Immature natural killer cell (primary cell): ENCODE results near the gene NEUROG2. TPM values are rescaled to one million over a fixed set of nuclear protein-coding genes. Genes with fewer than 3 reads are reported as not detected.
A peak's percentile ranks its signal among the peaks of the same experiment; 100 is the strongest.
"Not testable (repeated sequence)": the region's sequence is repeated elsewhere in the genome, so short reads cannot be mapped to it uniquely, and the experiment has no call there.

ENCODE experiments used
- DNase-seq, 3 donors: peaks; one replicate each; pipeline ENCODE4 v3.0.0; 2022; ENCODE audit warnings: mixed read lengths in 1 of 3
- H3K27ac Mint-ChIP-seq, 6 donors: one replicate each; pipeline ENCODE4 v1.8.0; 2020; ENCODE audit warnings: mixed read lengths in 6 of 6, mild to moderate bottlenecking in 5 of 6, inconsistent platforms in 4 of 6, moderate library complexity in 3 of 6
- H3K27me3 Mint-ChIP-seq, 3 donors: one replicate each; pipeline ENCODE4 v1.8.0; 2020 to 2021; ENCODE audit warnings: low read depth in 3 of 3, mild to moderate bottlenecking in 3 of 3, mixed read lengths in 3 of 3, moderate library complexity in 3 of 3, inconsistent platforms in 1 of 3
- H3K36me3 Mint-ChIP-seq, 3 donors: one replicate each; pipeline ENCODE4 v1.8.0; 2020; ENCODE audit warnings: mixed read lengths in 3 of 3, inconsistent platforms in 2 of 3, mild to moderate bottlenecking in 2 of 3
- H3K4me1 Mint-ChIP-seq, 2 donors: one replicate each; pipeline ENCODE4 v1.8.0; 2020; ENCODE audit warnings: inconsistent platforms in 2 of 2, mild to moderate bottlenecking in 2 of 2, mixed read lengths in 2 of 2, moderate library complexity in 1 of 2
- H3K4me3 Mint-ChIP-seq, 5 donors: one replicate each; pipeline ENCODE4 v1.8.0; 2020; ENCODE audit warnings: mild to moderate bottlenecking in 5 of 5, mixed read lengths in 5 of 5, inconsistent platforms in 3 of 5, moderate library complexity in 3 of 5
- H3K9me3 Mint-ChIP-seq, 6 donors: one replicate each; pipeline ENCODE4 v1.8.0; 2020; ENCODE audit warnings: mild to moderate bottlenecking in 6 of 6, mixed read lengths in 6 of 6, inconsistent platforms in 4 of 6, moderate library complexity in 3 of 6
- polyA plus RNA-seq, 3 donors: library from polyadenylated mRNA; unstranded; fragments of 300-500 nt; fragmentation: Illumina TruSeq; gene quantifications; one replicate each; pipeline ENCODE4 v1.2.3, GENCODE V29; 2021

NEUROG2 gene
- not detected for polyA plus RNA-seq

DNA sequence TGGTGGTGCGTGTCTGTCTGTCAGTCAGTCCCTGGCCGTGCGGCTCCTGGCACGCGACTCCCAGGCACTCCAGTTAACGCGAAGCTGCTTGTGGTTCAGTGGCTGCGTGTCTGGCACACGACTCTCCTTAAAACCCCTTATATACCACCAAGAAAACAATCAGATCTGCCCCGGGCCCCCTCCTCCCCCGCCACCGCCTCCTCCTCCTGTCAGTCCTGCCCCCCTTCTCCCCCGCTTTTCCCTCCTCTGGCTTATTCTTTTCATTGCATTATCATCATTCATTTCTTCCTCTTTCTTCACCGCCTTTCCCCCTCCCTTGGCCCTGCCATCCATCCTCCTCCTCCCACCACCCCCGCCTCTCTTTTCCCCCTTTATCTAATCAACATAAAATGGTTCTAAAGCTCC, at the start of gene NEUROG2:
NEUROG2 (minus strand) TSS at position 115 of the 405 bp plus-strand sequence. CDS start 705 bp downstream, outside the sequence.
- Mint-ChIP-seq H3K4me1 (peaks cover 35 to 60% of the 10 kb centered on the region in 2 donors), H3K36me3 (no peaks in the 10 kb centered on the region), H3K27ac (peak within 1 kb of the TSS in 1 of 6 donors; percentile 64), H3K4me3 (peak within 1 kb of the TSS; percentile 77 to 88 (median 78)), H3K27me3 (peaks cover 43 to 51% (median 46%) of the 10 kb centered on the region in 3 donors), H3K9me3 (peaks cover 0 to 14% (median 2%) of the 10 kb centered on the region in 6 donors)
- DNase-seq = no peak

DNA sequence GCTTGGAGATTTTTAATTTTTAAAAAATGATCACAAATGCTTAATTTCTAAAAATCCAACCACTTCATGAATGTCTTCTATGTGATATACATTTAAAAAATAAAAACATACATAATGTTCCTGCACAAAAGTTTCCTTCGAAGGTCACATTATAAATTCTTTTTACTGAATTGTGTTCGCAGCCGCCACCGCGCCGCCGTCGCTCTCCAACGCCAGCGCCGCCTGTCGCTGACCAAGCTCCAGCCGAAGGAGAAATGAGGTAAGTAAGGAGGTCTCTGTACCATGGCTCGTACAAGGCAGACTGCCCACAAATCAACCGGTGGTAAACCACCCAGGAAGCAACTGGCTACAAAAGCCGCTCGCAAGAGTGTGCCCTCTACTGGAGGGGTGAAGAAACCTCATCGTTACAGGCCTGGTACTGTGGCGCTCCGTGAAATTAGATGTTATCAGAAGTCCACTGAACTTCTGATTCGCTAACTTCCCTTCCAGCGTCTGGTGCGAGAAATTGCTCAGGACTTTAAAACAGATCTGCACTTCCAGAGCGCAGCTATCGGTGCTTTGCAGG, 48.8 kb upstream of the NEUROG2 start:
- Mint-ChIP-seq H3K27me3 (peaks cover 0 to 2% (median 0%) of the 10 kb centered on the region in 3 donors), H3K36me3 (peaks cover 6 to 26% (median 21%) of the 10 kb centered on the region in 3 donors), H3K4me1 (peaks cover 5 to 13% of the 10 kb centered on the region in 2 donors), H3K27ac (no peak overlapping the region), H3K9me3 (no peaks in the 10 kb centered on the region), H3K4me3 (no peak overlapping the region)
- DNase-seq = no peak

DNA sequence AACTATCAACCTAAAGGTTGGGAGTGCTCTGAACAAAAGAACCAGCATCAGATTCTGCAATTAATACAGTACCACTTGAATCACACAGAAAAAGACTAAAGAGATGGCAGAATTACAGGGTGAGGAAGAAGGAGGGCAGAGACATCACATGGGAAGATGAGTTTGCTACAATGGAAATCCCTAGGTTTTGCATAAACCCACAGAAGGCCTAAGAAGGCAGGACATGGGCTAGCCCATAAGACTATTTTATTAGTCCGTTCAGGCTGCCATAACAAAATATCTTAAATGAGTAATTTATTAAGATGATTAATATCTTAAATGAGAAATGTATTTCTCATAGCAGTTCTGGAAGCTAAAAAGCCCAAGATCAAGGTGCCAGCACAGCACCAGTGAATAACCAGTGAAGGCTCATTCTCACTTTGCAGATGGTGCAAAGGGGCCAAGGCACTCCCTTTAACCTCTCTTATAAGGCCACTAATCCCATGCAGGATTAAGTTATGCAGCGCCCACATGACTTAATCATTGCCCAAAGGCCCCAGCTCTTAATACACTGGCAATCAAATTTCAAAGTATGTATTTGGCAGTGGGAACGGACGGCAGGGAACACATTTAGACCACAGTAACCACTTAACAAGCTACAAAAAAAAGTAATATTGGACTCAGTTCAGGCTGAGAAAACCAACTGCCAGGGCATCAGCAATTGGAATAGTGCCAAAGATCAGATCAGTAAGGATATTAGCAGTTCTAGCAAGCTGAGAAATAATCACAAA, 47.6 kb upstream of the NEUROG2 start:
- H3K36me3 Mint-ChIP-seq = peaks cover 6 to 32% (median 24%) of the 10 kb centered on the region in 3 donors
- no peak for DNase-seq

DNA sequence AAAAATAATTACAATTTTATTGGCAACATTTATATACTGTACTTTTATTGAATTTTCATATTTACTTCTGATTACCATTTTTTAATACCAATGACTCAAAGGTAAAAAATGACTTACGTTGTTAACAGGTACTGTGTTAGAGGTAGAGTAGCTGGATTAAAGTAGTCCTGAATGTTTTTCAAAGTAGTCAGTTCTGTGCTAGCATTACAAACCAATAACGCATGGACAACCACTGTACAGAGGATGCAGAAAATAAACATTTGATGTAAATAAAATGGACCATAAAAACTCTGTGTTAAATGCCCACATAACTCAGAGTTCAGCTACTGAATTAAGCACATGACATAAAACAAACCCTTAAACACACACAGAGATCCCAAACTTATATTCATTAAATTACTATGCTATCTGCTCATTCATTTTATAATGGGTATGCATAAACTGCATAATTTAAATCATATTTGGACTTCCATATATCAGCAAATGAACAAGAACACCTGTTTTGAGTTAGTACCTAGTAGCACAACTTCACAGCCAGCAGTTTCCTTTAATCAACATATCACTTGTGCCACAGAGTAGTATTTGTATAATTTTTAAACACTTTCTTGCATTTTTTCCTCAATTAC, 46.4 kb upstream of the NEUROG2 start:
- H3K27ac Mint-ChIP-seq = no peak overlapping the region
- no peak overlapping the region for H3K4me3 Mint-ChIP-seq
- H3K4me1 Mint-ChIP-seq = peaks cover 5 to 13% of the 10 kb centered on the region in 2 donors
- peaks cover 6 to 37% (median 27%) of the 10 kb centered on the region in 3 donors for H3K36me3 Mint-ChIP-seq
- no peaks in the 10 kb centered on the region for H3K9me3 Mint-ChIP-seq
- DNase-seq = no peak
- peaks cover 0 to 2% (median 0%) of the 10 kb centered on the region in 3 donors for H3K27me3 Mint-ChIP-seq

More for the DNA sequence above, 47.6 kb upstream of the NEUROG2 start:
- Mint-ChIP-seq H3K4me3 (no peak overlapping the region), H3K9me3 (no peaks in the 10 kb centered on the region), H3K27me3 (peaks cover 0 to 2% (median 0%) of the 10 kb centered on the region in 3 donors), H3K4me1 (peaks cover 5 to 13% of the 10 kb centered on the region in 2 donors), H3K27ac (no peak overlapping the region)

DNA sequence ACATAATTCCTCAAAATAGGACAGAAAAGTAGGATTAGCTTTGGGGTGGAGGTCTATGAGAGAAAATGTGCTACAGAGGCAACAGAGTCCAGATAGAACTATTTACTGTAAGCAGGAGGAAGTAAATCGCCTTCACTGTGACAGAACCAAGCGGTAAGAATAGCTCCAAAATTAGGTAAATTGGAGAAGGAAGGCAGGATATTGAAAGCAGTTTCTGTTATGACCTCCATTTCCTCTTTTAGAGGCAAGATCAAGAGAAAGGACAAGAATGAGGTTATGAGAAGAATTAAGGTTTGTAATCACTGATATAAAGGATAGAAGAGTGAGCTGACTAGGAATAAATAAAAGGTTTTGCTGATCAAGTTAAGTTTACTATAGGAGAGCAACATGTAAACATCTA, 44.1 kb upstream of the NEUROG2 start:
- Mint-ChIP-seq H3K9me3 (no peaks in the 10 kb centered on the region), H3K4me1 (peaks cover 5 to 13% of the 10 kb centered on the region in 2 donors), H3K27me3 (no peaks in the 10 kb centered on the region), H3K36me3 (peaks cover 6 to 39% (median 28%) of the 10 kb centered on the region in 3 donors), H3K27ac (no peak overlapping the region), H3K4me3 (no peak overlapping the region)
- DNase-seq = no peak

DNA sequence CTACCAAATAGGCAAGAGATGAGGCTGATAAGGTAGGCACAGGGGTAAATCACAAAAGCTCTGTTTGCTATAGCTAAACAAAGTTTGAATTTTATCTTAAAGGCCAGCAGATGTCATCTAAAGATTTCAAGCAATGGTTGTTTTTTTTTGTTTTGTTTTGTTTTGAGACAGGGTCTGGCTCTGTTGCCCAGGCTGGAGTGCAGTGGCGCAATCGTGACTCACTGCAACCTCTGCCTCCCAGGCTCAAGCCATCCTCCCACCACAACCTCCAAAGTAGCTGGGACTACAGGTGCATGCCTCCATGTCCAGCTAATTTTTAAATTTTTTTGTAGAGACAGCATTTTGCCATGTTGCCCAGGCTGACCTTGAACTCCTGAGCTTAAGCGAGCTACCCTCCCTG, 43.1 kb upstream of the NEUROG2 start:
- Mint-ChIP-seq H3K9me3 (no peaks in the 10 kb centered on the region), H3K36me3 (peaks cover 6 to 47% (median 36%) of the 10 kb centered on the region in 3 donors), H3K27ac (no peak overlapping the region), H3K4me3 (no peak overlapping the region), H3K27me3 (no peaks in the 10 kb centered on the region), H3K4me1 (peaks cover 5 to 11% of the 10 kb centered on the region in 2 donors)
- no peak for DNase-seq

DNA sequence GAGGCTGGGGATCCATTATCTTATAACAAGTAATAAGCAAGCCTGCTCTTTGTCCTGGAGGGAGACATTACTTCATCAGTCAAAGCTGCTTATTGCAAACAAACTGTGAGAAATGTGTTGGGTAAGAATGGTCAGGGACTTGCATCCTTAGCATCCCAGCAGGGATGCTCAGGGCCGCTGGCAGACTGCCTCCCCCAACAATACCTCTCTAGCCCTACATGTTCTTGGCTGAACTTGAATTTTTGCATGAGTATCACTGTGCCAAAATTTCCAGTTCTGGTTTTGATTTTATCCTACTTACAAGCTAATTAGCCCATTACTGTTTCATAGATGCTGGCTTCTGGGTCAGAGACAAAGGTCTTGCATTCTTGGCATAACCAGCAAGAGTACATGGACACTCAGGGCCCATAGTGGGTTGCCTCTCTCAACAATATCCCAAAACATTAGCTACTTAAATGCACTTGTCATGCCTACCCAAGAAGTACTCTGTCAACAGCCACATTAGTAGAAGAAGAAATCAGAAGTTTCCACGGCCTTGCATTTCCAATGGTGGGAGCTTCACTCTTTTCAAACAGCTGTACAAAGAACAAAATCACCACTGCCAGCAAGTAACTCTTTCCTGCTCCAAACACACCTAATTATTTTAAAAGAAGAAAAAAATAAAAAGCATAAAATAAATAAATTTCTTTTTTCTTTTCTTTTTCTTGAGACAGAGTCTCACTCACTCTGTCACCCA, 41.9 kb upstream of the NEUROG2 start:
- H3K4me1 Mint-ChIP-seq = no peaks in the 10 kb centered on the region
- H3K27ac Mint-ChIP-seq = no peak overlapping the region
- H3K27me3 Mint-ChIP-seq = no peaks in the 10 kb centered on the region
- DNase-seq = no peak
- H3K36me3 Mint-ChIP-seq = peaks cover 6 to 47% (median 36%) of the 10 kb centered on the region in 3 donors
- no peak overlapping the region for H3K4me3 Mint-ChIP-seq
- no peaks in the 10 kb centered on the region for H3K9me3 Mint-ChIP-seq

DNA sequence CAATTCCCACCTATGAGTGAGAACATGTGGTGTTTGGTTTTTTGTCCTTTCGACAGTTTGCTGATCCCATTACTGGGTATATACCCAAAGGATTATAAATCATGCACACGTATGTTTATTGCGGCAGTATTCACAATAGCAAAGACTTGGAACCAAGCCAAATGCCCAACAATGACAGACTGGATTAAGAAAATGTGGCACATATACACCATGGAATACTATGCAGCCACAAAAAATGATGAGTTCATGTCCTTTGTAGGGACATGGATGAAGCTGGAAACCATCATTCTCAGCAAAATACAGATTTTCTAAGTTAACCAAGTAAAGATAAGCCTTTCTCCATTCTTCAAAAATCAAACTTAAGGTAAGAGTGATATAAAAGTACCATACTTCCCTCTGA, 38.3 kb upstream of the NEUROG2 start:
- H3K36me3 Mint-ChIP-seq = peaks cover 0 to 23% (median 21%) of the 10 kb centered on the region in 3 donors
- not testable (repeated sequence) for H3K9me3 Mint-ChIP-seq, H3K4me3 Mint-ChIP-seq, H3K4me1 Mint-ChIP-seq, H3K27me3 Mint-ChIP-seq, H3K27ac Mint-ChIP-seq, DNase-seq

DNA sequence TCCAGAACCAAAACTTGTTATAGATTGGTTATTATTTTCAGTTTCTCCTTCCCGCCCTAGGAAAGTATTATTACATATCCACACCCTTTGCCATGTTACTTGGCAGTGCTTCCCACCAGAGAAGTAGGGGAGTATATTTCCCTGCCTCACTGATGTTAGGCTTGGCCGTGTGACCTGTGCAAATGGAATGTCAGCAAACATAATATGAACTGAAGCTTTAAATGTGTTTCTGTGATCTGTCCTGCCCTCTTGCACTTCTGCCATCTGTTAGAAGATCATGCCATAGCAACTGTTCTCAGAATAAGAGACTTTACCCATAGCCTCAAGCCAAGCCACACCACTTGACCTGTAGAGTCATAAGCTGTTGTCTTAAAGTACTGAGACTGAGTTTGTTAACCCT, 36.7 kb upstream of the NEUROG2 start:
- Mint-ChIP-seq H3K9me3 (no peaks in the 10 kb centered on the region), H3K4me3 (no peak overlapping the region), H3K4me1 (no peaks in the 10 kb centered on the region), H3K27ac (no peak overlapping the region), H3K27me3 (no peaks in the 10 kb centered on the region), H3K36me3 (peaks cover 0 to 18% (median 17%) of the 10 kb centered on the region in 3 donors)
- DNase-seq = no peak

DNA sequence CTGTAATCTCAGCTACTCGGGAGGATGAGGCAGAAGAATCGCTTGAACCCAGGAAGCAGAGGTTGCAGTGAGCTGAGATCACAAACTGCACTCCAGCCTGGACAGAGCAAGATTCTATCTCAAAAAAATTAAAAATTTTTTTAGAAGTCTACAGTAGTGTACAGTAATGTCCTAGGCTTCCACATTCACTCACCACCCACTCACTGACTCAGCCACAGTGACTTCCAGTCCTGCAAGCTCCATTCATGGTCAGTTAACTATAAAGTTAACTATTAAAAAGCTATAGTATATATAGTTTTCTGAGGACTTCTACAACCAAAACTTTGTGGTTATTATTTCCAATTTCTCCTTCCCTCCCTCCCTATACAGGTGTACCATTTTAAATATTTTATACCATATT, 34.7 kb upstream of the NEUROG2 start:
- no peak overlapping the region for H3K4me3 Mint-ChIP-seq
- H3K36me3 Mint-ChIP-seq = peaks cover 0 to 19% (median 18%) of the 10 kb centered on the region in 3 donors
- no peak for DNase-seq
- no peak overlapping the region for H3K27ac Mint-ChIP-seq
- no peaks in the 10 kb centered on the region for H3K9me3 Mint-ChIP-seq
- H3K4me1 Mint-ChIP-seq = no peaks in the 10 kb centered on the region
- H3K27me3 Mint-ChIP-seq = no peaks in the 10 kb centered on the region

DNA sequence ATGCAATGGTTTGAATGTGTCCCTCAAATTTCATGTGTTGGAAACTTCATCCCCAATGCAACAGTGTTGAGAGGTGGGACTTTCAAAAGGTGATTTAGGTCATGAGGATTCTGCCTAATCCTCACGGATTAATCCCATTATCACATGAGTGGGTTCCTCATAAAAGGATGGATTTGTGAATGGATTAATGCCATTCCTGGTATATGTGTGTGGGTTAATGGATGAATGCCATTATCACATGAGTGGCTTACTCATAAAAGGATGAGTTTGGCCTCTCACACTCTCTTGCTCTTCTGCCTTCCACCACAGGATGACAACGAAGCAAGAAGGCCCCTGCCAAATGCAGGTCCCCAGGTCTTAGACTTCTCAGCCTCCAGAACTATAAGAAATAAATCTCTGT, 30.5 kb upstream of the NEUROG2 start:
- H3K36me3 Mint-ChIP-seq = peaks cover 0 to 19% (median 14%) of the 10 kb centered on the region in 3 donors
- no peak for DNase-seq
- H3K4me1 Mint-ChIP-seq = no peaks in the 10 kb centered on the region
- no peaks in the 10 kb centered on the region for H3K9me3 Mint-ChIP-seq
- no peak overlapping the region for H3K4me3 Mint-ChIP-seq
- no peak overlapping the region for H3K27ac Mint-ChIP-seq
- H3K27me3 Mint-ChIP-seq = no peaks in the 10 kb centered on the region

DNA sequence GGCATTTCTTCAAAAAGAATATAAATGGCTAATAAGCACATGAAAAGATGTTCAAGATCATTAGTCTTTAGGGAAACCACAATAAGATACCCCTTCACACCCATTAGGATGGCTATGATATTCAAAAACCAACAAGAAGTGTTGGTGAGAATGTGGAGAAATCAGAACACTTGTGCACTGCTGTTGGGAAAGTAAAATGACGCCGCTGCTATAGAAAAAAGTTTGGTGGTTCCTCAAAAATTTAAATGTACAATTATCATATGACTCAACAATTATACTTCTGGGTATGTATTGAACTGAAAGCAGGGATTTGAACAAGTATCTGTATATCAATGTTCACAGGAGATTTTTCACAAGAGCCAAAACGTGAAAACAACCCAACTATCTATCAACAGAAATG, 29.4 kb upstream of the NEUROG2 start:
- no peak for DNase-seq
- Mint-ChIP-seq H3K27me3 (no peaks in the 10 kb centered on the region), H3K4me1 (no peaks in the 10 kb centered on the region), H3K4me3 (no peak overlapping the region), H3K27ac (no peak overlapping the region), H3K9me3 (no peaks in the 10 kb centered on the region), H3K36me3 (peaks cover 0 to 19% (median 14%) of the 10 kb centered on the region in 3 donors)

DNA sequence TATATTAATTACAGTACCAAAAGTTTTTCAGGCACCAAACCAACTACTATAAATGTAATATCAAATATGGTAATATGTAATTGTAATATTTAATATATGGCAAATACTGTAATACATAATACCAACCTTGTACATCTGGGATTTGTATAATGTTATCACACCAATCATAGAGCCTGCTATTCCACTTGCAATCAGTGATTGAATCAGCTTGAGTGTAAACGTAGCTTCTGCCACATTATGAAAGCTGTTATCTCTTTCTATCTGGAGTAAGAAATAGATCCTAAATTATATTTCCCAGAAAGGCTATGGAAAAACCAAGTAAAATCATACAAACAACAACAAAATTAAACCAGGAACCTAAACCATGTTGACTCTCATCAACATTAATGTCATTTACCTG, 24.7 kb upstream of the NEUROG2 start:
- DNase-seq = no peak
- H3K4me3 Mint-ChIP-seq = no peak overlapping the region
- H3K27ac Mint-ChIP-seq = no peak overlapping the region
- H3K4me1 Mint-ChIP-seq = no peaks in the 10 kb centered on the region
- peaks cover 3 to 25% (median 21%) of the 10 kb centered on the region in 3 donors for H3K36me3 Mint-ChIP-seq
- no peaks in the 10 kb centered on the region for H3K27me3 Mint-ChIP-seq
- H3K9me3 Mint-ChIP-seq = no peaks in the 10 kb centered on the region
